HepG2 (cell line): ENCODE results near the gene KCTD13. TPM values are rescaled to one million over a fixed set of nuclear protein-coding genes. Genes with fewer than 3 reads are reported as not detected.

ENCODE experiments used
- AKNA ChIP-seq: sonication (generic); formaldehyde crosslinking; IDR thresholded peaks from 2 replicates; pipeline ENCODE4 v1.4.0; 2020; ENCODE audit warnings: missing genetic modification reagents, borderline replicate concordance
- SOX13 ChIP-seq, 3 experiments: fragments of 450-650 bp in 1 of 3; sonication (generic) in 1 of 3; formaldehyde crosslinking in 1 of 3; IDR thresholded peaks in 2 of 3; conservative IDR thresholded peaks in 1 of 3; 2 replicates each; pipeline versions ENCODE4 v1.5.0 to v1.6.1; 2016 to 2020; ENCODE audit warnings: antibody characterized with exemption in 1 of 3, mild to moderate bottlenecking in 1 of 3, missing compliant biosample characterization in 1 of 3, missing genetic modification reagents in 1 of 3, moderate library complexity in 1 of 3
- XRCC5 ChIP-seq: fragments of 200-400 bp; formaldehyde crosslinking; optimal IDR thresholded peaks from 2 replicates; pipeline ENCODE3; 2017; ENCODE audit warnings: mild to moderate bottlenecking, low read length
- ZFP90 ChIP-seq: sonication (generic); formaldehyde crosslinking; IDR thresholded peaks from 2 replicates; pipeline ENCODE4 v1.8.0; 2022; ENCODE audit warnings: missing genetic modification reagents, mild to moderate bottlenecking, inconsistent platforms, borderline replicate concordance
- ZFY ChIP-seq: sonication (generic); formaldehyde crosslinking; IDR thresholded peaks from 2 replicates; pipeline ENCODE4 v1.4.0; 2020; ENCODE audit warnings: missing genetic modification reagents
- ZNF12 ChIP-seq: sonication (generic); formaldehyde crosslinking; IDR thresholded peaks from 2 replicates; pipeline ENCODE4 v1.5.0; 2020; ENCODE audit warnings: missing genetic modification reagents
- ZNF772 ChIP-seq: sonication (generic); formaldehyde crosslinking; IDR thresholded peaks from 2 replicates; pipeline ENCODE4 v1.5.0; 2020; ENCODE audit warnings: mild to moderate bottlenecking, missing genetic modification reagents
- polyA plus RNA-seq, 8 experiments: library from polyadenylated mRNA; depleted of rRNA in 3 of 8; stranded (reverse) in 7 of 8; unstranded in 1 of 8; fragments of >200 nt; fragmentation: Illumina TruSeq in 4 of 8; extraction: Trizol in 4 of 8; gene quantifications; 2 replicates each; pipeline versions ENCODE4 v1.2.1 to v1.2.3, GENCODE V29; 2011 to 2016; ENCODE audit warnings: low read depth in 4 of 8, missing spikeins in 1 of 8, mixed read lengths in 1 of 8; ENCODE audit not compliant: insufficient read depth in 1 of 8
- total RNA-seq, 5 experiments: library from RNA; depleted of rRNA; stranded (reverse); fragments of >200 nt; fragmentation: Illumina TruSeq; extraction: Trizol; gene quantifications; 2 replicates each; pipeline ENCODE4 v1.2.3, GENCODE V29; 2016; ENCODE audit warnings: low read depth in 1 of 5

Gene KCTD13
- total and polyA plus RNA-seq, 2 of the 13 experiments (the other 11 are each of a cell fraction or from before 2014, with no cell fraction given) = 6.3 to 14.7 TPM

GRCh38 chr16:29943846-29944799, 18.1 kb upstream of the KCTD13 start (continued):
- TF ChIP-seq AKNA (CRISPR knock-in tag) (no peak), ZFY (CRISPR knock-in tag) (peak; percentile 62; the same call in 1 of the 2 replicates), ZFP90 (CRISPR knock-in tag) (peak; percentile 63; the same call in 1 of the 2 replicates), ZNF12 (CRISPR knock-in tag) (no peak), XRCC5 (peak; percentile 28), SOX13 (IDR thresholded peaks at IDR 0.05) (no peak), SOX13 (CRISPR knock-in tag; conservative IDR thresholded peaks at IDR 0.05 in 1 of 2, IDR thresholded peaks at IDR 0.05 in 1 of 2) (no peak), ZNF772 (CRISPR knock-in tag) (0 out of 2 replicates have a peak, but pooled peaks have one; percentile 15)
